Measurements from ENCODE around the gene NPSR1. TPM values are rescaled to one million over a fixed set of nuclear protein-coding genes. Genes with fewer than 3 reads are reported as not detected.

NPSR1 gene
- total and polyA plus RNA-seq, 9 of the 15 experiments (the other 6 are each of a cell fraction or from before 2014, with no cell fraction given), result not detected

DNA sequence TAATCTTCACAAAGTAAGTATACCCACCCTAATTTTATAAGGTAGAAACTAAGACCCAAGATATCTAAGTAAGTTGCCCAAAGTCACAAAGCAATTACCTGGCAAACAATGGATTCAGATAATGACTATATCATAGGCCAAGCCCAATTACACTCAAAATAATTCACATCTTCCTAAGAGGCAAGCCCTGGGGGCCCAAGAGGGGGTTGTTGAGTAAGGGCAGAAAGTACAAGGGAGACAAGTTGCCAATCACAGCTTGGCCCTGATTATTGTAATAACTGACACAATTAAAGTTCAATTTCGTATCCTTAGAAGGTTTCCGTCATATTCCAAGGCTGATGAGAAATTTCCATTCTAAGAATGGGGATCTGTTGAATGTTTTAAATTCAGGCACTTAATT is 91.4 kb downstream of the NPSR1 start (continued):
- TF ChIP-seq E2F3 (CRISPR knock-in tag; IDR thresholded peaks at IDR 0.05), result no peak

DNA sequence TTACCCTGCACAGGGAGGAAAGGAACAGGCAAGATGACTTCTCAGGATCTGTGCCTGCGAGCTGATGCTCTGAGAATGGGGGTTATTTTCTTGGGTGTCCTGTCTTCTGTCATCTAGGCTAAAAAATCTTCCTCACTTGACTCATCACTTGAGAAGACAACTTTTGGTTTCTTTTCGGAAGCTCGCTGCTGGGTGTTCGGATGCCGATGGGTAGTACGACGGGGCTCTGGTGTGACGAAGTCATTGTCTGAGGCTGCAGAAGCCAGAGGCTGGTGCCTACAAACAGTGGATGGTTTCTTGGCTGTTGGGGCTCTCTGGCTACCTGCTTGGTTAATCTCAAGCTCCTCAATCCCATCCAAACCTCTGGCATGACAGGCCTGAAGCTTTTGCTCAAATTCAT is 92.2 kb downstream of the NPSR1 start:
- no peaks in the 10 kb centered on the region for H3K9me1 ChIP-seq (ENCODE audit: control insufficient read depth, insufficient read depth, low read length)
- ATAC-seq (no peak), DNase-seq (ENCODE audit: extremely low read depth in 1 of 4, low spot score in 3 of 4) (no peak), FAIRE-seq (no peak)
- H3K27me3 ChIP-seq (ENCODE audit: control insufficient read depth in 2 of 2, insufficient read depth in 2 of 2, low read length in 2 of 2), result no peaks in the 10 kb centered on the region
- H3K79me2 ChIP-seq (ENCODE audit: control insufficient read depth, insufficient read depth, low read length), result no peaks in the 10 kb centered on the region
- no peak overlapping the region for H2AFZ ChIP-seq (ENCODE audit: low read depth, low read length)
- H4K20me1 ChIP-seq (replicated peaks; ENCODE audit: control insufficient read depth, insufficient read depth, low read length), result no peaks in the 10 kb centered on the region
- H3K4me2 ChIP-seq (ENCODE audit: insufficient read depth, low read length), result no peak overlapping the region
- intact Hi-C loops (cut with micrococcal nuclease) (no loop called here), in situ Hi-C loops (cut with MboI) (no loop called here)
- H3K4me1 ChIP-seq (replicated peaks in 1 of 2; ENCODE audit: control insufficient read depth in 2 of 2, insufficient read depth in 2 of 2, low read length in 2 of 2), result no peaks in the 10 kb centered on the region
- H3K4me3 ChIP-seq, result no peak overlapping the region
- 0% methylated on average over 8 of the region's 8 CpGs for WGBS (ENCODE audit: insufficient coverage, low coverage, missing lambda C conversion rate)
- H3K9me3 ChIP-seq (replicated peaks; ENCODE audit: control insufficient read depth, insufficient read depth, low read depth, low read length), result no peaks in the 10 kb centered on the region
- no peak overlapping the region for H3K9ac ChIP-seq (ENCODE audit: insufficient read depth in 1 of 2, low read depth in 2 of 2, low read length in 2 of 2)
- H3K36me3 ChIP-seq (ENCODE audit: control insufficient read depth, insufficient read depth, low read length), result no peaks in the 10 kb centered on the region
- no peak for TF ChIP-seq DNMT1 (IDR thresholded peaks at IDR 0.05)
- TF ChIP-seq, protein P1, sequence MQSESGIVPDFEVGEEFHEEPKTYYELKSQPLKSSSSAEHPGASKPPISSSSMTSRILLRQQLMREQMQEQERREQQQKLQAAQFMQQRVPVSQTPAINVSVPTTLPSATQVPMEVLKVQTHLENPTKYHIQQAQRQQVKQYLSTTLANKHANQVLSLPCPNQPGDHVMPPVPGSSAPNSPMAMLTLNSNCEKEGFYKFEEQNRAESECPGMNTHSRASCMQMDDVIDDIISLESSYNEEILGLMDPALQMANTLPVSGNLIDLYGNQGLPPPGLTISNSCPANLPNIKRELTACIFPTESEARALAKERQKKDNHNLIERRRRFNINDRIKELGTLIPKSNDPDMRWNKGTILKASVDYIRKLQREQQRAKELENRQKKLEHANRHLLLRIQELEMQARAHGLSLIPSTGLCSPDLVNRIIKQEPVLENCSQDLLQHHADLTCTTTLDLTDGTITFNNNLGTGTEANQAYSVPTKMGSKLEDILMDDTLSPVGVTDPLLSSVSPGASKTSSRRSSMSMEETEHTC (IDR thresholded peaks at IDR 0.05), result no peak
- TF ChIP-seq BMI1 (IDR thresholded peaks at IDR 0.05; ENCODE audit: low read length), result no peak
- TF ChIP-seq SAP30 (IDR thresholded peaks at IDR 0.05; ENCODE audit: borderline replicate concordance, insufficient read depth, low read depth, low read length, poor library complexity, severe bottlenecking), result no peak
- TF ChIP-seq ZNF324 (CRISPR knock-in tag; IDR thresholded peaks at IDR 0.05), result no peak
- TF ChIP-seq RBM14 (IDR thresholded peaks at IDR 0.05; ENCODE audit: borderline replicate concordance, insufficient read depth, low read depth, low read length), result no peak
- TF ChIP-seq, protein P2, sequence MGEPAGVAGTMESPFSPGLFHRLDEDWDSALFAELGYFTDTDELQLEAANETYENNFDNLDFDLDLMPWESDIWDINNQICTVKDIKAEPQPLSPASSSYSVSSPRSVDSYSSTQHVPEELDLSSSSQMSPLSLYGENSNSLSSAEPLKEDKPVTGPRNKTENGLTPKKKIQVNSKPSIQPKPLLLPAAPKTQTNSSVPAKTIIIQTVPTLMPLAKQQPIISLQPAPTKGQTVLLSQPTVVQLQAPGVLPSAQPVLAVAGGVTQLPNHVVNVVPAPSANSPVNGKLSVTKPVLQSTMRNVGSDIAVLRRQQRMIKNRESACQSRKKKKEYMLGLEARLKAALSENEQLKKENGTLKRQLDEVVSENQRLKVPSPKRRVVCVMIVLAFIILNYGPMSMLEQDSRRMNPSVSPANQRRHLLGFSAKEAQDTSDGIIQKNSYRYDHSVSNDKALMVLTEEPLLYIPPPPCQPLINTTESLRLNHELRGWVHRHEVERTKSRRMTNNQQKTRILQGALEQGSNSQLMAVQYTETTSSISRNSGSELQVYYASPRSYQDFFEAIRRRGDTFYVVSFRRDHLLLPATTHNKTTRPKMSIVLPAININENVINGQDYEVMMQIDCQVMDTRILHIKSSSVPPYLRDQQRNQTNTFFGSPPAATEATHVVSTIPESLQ (CRISPR knock-in tag; IDR thresholded peaks at IDR 0.05), result no peak
- TF ChIP-seq WHSC1 (IDR thresholded peaks at IDR 0.05; ENCODE audit: low read length), result no peak
- no peak for TF ChIP-seq RFX7 (CRISPR knock-in tag; IDR thresholded peaks at IDR 0.05)
- BruUV-seq (replicated peaks), result no TSS peak
- POLR2A ChIA-PET, result interaction anchor here (1.2 kb wide), 1 partner anchor 11 kb away, joined by 4 read pairs; no protein-coding TSS in a partner anchor
- CTCF ChIA-PET (ENCODE audit: low intra/inter-chr PET ratio), result no interaction called here
- no peak overlapping the region for H3K27ac ChIP-seq (ENCODE audit: extremely low read depth, low read depth, low read length)

Data from K562 (cell line).